CD14-positive monocyte (primary cell): ENCODE data around the gene RCAN2. TPM values are rescaled to one million over a fixed set of nuclear protein-coding genes. Genes with fewer than 3 reads are reported as not detected.

Experiments used
- DNase-seq, 3 donors: peaks; one replicate each; pipeline ENCODE4 v3.0.0-alpha.2; 2011 to 2022
- H2AFZ ChIP-seq: 2 replicates; pipeline ENCODE4 v1.6.0; 2012; ENCODE audit warnings: mild to moderate bottlenecking, low read depth, low read length, inconsistent platforms; ENCODE audit not compliant: insufficient read depth, poor library complexity, severe bottlenecking
- H3K27ac ChIP-seq, 2 donors: 1 replicate in 1 of 2; 2 replicates in 1 of 2; pipeline ENCODE4 v1.5.1; 2012 to 2013; ENCODE audit warnings: low read length in 2 of 2, control low read depth in 1 of 2, inconsistent platforms in 1 of 2, low read depth in 1 of 2, mild to moderate bottlenecking in 1 of 2
- H3K27me3 ChIP-seq, 2 donors: one replicate each; pipeline versions ENCODE4 v1.6.0 to v1.6.1; 2011 to 2013; ENCODE audit warnings: low read length in 2 of 2; ENCODE audit not compliant: control insufficient read depth in 2 of 2, insufficient read depth in 2 of 2
- H3K36me3 ChIP-seq, 2 donors: replicated peaks in 1 of 2; 1 replicate in 1 of 2; 2 replicates in 1 of 2; pipeline versions ENCODE4 v1.5.1 to v1.6.1; 2012 to 2013; ENCODE audit warnings: low read length in 2 of 2, control low read depth in 1 of 2, inconsistent platforms in 1 of 2, mild to moderate bottlenecking in 1 of 2; ENCODE audit not compliant: insufficient read depth in 2 of 2, control insufficient read depth in 1 of 2
- H3K4me1 ChIP-seq, 2 donors: 1 replicate in 1 of 2; 2 replicates in 1 of 2; pipeline versions ENCODE4 v1.5.1 to v1.6.1; 2012 to 2013; ENCODE audit warnings: low read length in 2 of 2, control low read depth in 1 of 2, inconsistent platforms in 1 of 2, mild to moderate bottlenecking in 1 of 2, moderate library complexity in 1 of 2; ENCODE audit not compliant: insufficient read depth in 2 of 2, control insufficient read depth in 1 of 2
- H3K4me2 ChIP-seq: replicated peaks from 2 replicates; pipeline ENCODE3; 2012; ENCODE audit warnings: low read length, moderate library complexity, mild to moderate bottlenecking; ENCODE audit not compliant: poor library complexity, severe bottlenecking; ENCODE audit errors: extremely low read depth
- H3K4me3 ChIP-seq, 3 experiments: fragments of 200-600 bp in 1 of 3; sonication (generic) in 1 of 3; replicated peaks in 1 of 3; 1 replicate in 2 of 3; 2 replicates in 1 of 3; pipeline ENCODE4 v1.5.1; 2011 to 2013; ENCODE audit warnings: low read length in 3 of 3, mild to moderate bottlenecking in 3 of 3, control low read depth in 2 of 3, low read depth in 2 of 3, inconsistent platforms in 1 of 3, moderate library complexity in 1 of 3
- H3K79me2 ChIP-seq: 2 replicates; pipeline ENCODE4 v1.6.0; 2012; ENCODE audit warnings: mild to moderate bottlenecking, control low read depth, inconsistent platforms, low read length, moderate library complexity; ENCODE audit not compliant: insufficient read depth
- H3K9ac ChIP-seq: 2 replicates; pipeline ENCODE4 v1.6.0; 2017; ENCODE audit warnings: low read length, mild to moderate bottlenecking; ENCODE audit not compliant: insufficient read depth, poor library complexity, severe bottlenecking
- H3K9me3 ChIP-seq, 2 donors: replicated peaks in 1 of 2; 1 replicate in 1 of 2; 2 replicates in 1 of 2; pipeline versions ENCODE4 v1.5.1 to v1.6.1; 2012 to 2013; ENCODE audit warnings: low read length in 2 of 2, control low read depth in 1 of 2; ENCODE audit not compliant: control insufficient read depth in 1 of 2, insufficient read depth in 1 of 2
- H4K20me1 ChIP-seq: 2 replicates; pipeline ENCODE4 v1.6.0; 2012; ENCODE audit warnings: mild to moderate bottlenecking, low read length, control low read depth, moderate library complexity; ENCODE audit not compliant: insufficient read depth
- H3K27ac Mint-ChIP-seq, 7 donors: one replicate each; pipeline ENCODE4 v1.8.0; 2020; ENCODE audit warnings: mild to moderate bottlenecking in 7 of 7, mixed read lengths in 7 of 7, moderate library complexity in 6 of 7, inconsistent platforms in 2 of 7
- H3K27me3 Mint-ChIP-seq, 3 donors: one replicate each; pipeline ENCODE4 v1.8.0; 2021 to 2022; ENCODE audit warnings: low read depth in 3 of 3, mild to moderate bottlenecking in 3 of 3, mixed read lengths in 3 of 3, moderate library complexity in 3 of 3, inconsistent platforms in 1 of 3
- H3K36me3 Mint-ChIP-seq, 2 donors: one replicate each; pipeline ENCODE4 v1.8.0; 2020; ENCODE audit warnings: mixed read lengths in 2 of 2, inconsistent platforms in 1 of 2, mild to moderate bottlenecking in 1 of 2
- H3K4me1 Mint-ChIP-seq: one replicate; pipeline ENCODE4 v1.8.0; 2020; ENCODE audit warnings: mild to moderate bottlenecking, mixed read lengths
- H3K4me3 Mint-ChIP-seq, 2 donors: one replicate each; pipeline ENCODE4 v1.8.0; 2020; ENCODE audit warnings: mild to moderate bottlenecking in 2 of 2, mixed read lengths in 2 of 2, moderate library complexity in 1 of 2
- H3K9me3 Mint-ChIP-seq, 7 donors: one replicate each; pipeline ENCODE4 v1.8.0; 2020 to 2022; ENCODE audit warnings: mixed read lengths in 7 of 7, mild to moderate bottlenecking in 6 of 7, moderate library complexity in 6 of 7, inconsistent platforms in 2 of 7
- CTCF ChIP-seq: fragments of 200-600 bp; IDR thresholded peaks from one replicate; pipeline ENCODE4 v1.8.0; 2022; ENCODE audit warnings: antibody characterized with exemption, mild to moderate bottlenecking
- WGBS: methylation state at CpG from one replicate; pipeline ENCODE4 v1.1.5; 2013; ENCODE audit warnings: missing lambda C conversion rate; ENCODE audit not compliant: insufficient coverage; 5-methylcytosine and 5-hydroxymethylcytosine counted together
- intact Hi-C, 2 donors: fragments of 100-400 bp; cut with micrococcal nuclease; formaldehyde crosslinking; loops; one replicate each; pipeline versions ENCODE4 v1.15.0 to v1.15.1; 2023
- polyA plus RNA-seq, 3 donors: library from polyadenylated mRNA; depleted of rRNA in 1 of 3; unstranded in 2 of 3; stranded (reverse) in 1 of 3; fragments of 300-500 nt in 2 of 3; fragments of >200 nt in 1 of 3; fragmentation: Illumina TruSeq in 2 of 3; gene quantifications; 1 replicate in 2 of 3; 2 replicates in 1 of 3; pipeline ENCODE4 v1.2.3, GENCODE V29; 2012 to 2021

Gene RCAN2
- polyA plus RNA-seq, 3 donors, result not detected

GRCh38 chr6:46289898-46290297 is 201.4 kb downstream of the RCAN2 start:
- H3K4me2 ChIP-seq, result no peak overlapping the region
- no peak overlapping the region for H3K4me3 ChIP-seq
- H3K79me2 ChIP-seq, result no peaks in the 10 kb centered on the region
- no peaks in the 10 kb centered on the region for H3K4me1 ChIP-seq
- 100% methylated on average over 1 of the region's 2 CpGs for WGBS
- H3K36me3 ChIP-seq, result no peaks in the 10 kb centered on the region
- no peaks in the 10 kb centered on the region for H3K36me3 Mint-ChIP-seq
- no peak overlapping the region for H3K4me3 Mint-ChIP-seq
- H2AFZ ChIP-seq, result no peak overlapping the region
- DNase-seq, result no peak
- H3K9ac ChIP-seq, result no peak overlapping the region
- no peak overlapping the region for H3K27ac Mint-ChIP-seq
- peaks cover 4% of the 10 kb centered on the region for H3K4me1 Mint-ChIP-seq
- TF ChIP-seq CTCF, result no peak
- H3K27me3 ChIP-seq, result no peaks in the 10 kb centered on the region
- no peak overlapping the region for H3K27ac ChIP-seq
- no peaks in the 10 kb centered on the region for H3K9me3 ChIP-seq
- H3K27me3 Mint-ChIP-seq, result peaks cover 0 to 5% (median 3%) of the 10 kb centered on the region in 3 donors
- intact Hi-C loops, result no loop called here
- no peaks in the 10 kb centered on the region for H4K20me1 ChIP-seq
- peaks cover 0 to 2% (median 0%) of the 10 kb centered on the region in 7 donors for H3K9me3 Mint-ChIP-seq

GRCh38 chr6:46288835-46289234 is 202.4 kb downstream of the RCAN2 start:
- H3K36me3 Mint-ChIP-seq, result no peaks in the 10 kb centered on the region
- TF ChIP-seq CTCF, result no peak
- H3K79me2 ChIP-seq, result no peaks in the 10 kb centered on the region
- H3K4me2 ChIP-seq, result no peak overlapping the region
- no peak overlapping the region for H2AFZ ChIP-seq
- no peak overlapping the region for H3K4me3 ChIP-seq
- H4K20me1 ChIP-seq, result no peaks in the 10 kb centered on the region
- DNase-seq, result no peak
- H3K27ac ChIP-seq, result no peak overlapping the region
- WGBS, result 4% methylated on average over 2 of the region's 3 CpGs
- H3K4me1 ChIP-seq, result no peaks in the 10 kb centered on the region
- peaks cover 0 to 5% (median 3%) of the 10 kb centered on the region in 3 donors for H3K27me3 Mint-ChIP-seq
- peaks cover 4% of the 10 kb centered on the region for H3K4me1 Mint-ChIP-seq
- no peak overlapping the region for H3K4me3 Mint-ChIP-seq
- H3K36me3 ChIP-seq, result no peaks in the 10 kb centered on the region
- H3K9me3 Mint-ChIP-seq, result peaks cover 0 to 2% (median 0%) of the 10 kb centered on the region in 7 donors
- H3K27ac Mint-ChIP-seq, result no peak overlapping the region
- H3K9ac ChIP-seq, result no peak overlapping the region
- no peaks in the 10 kb centered on the region for H3K9me3 ChIP-seq
- intact Hi-C loops, result no loop called here
- H3K27me3 ChIP-seq, result no peaks in the 10 kb centered on the region
